NCI-H2227 treated with DMSO at 0.1 percent for 48 hours (cell line): ENCODE results near the gene PRKAR1B.

Experiments
- DNase-seq: peaks from one replicate; lab custom pipeline; 2025; lab: John Stamatoyannopoulos, UW

PRKAR1B gene

GRCh38 chr7:603152-603951 is 123.7 kb downstream of the PRKAR1B start:
- no peak for DNase-seq

GRCh38 chr7:602341-603141 is 124.5 kb downstream of the PRKAR1B start:
- no peak for DNase-seq

GRCh38 chr7:601595-602340 is 125.3 kb downstream of the PRKAR1B start:
- DNase-seq = no peak

GRCh38 chr7:601036-601594 is 126.0 kb downstream of the PRKAR1B start:
- peak; percentile 44 for DNase-seq

GRCh38 chr7:600149-601035 is 126.7 kb downstream of the PRKAR1B start:
- no peak for DNase-seq

- no peak for DNase-seq
Observed at GRCh38 chr7:598899-599298, 128.2 kb downstream of the PRKAR1B start.

- DNase-seq = no peak
Observed at GRCh38 chr7:597348-598178, 129.5 kb downstream of the PRKAR1B start.

- DNase-seq = no peak
Observed at GRCh38 chr7:596819-597182, 130.3 kb downstream of the PRKAR1B start.

GRCh38 chr7:596071-596818 is 130.8 kb downstream of the PRKAR1B start:
- no peak for DNase-seq

- no peak for DNase-seq
Observed at GRCh38 chr7:595621-596010, 131.5 kb downstream of the PRKAR1B start.

- DNase-seq = no peak
Observed at GRCh38 chr7:594920-595620, 132.0 kb downstream of the PRKAR1B start.

GRCh38 chr7:594212-594913 is 132.7 kb downstream of the PRKAR1B start:
- no peak for DNase-seq

GRCh38 chr7:593324-594115 is 133.6 kb downstream of the PRKAR1B start:
- DNase-seq = no peak

- no peak for DNase-seq
Observed at GRCh38 chr7:591856-592628, 135.0 kb downstream of the PRKAR1B start.

GRCh38 chr7:590731-591551 is 136.1 kb downstream of the PRKAR1B start:
- DNase-seq = no peak
